Muscle of leg (tissue), 11 donors: Measurements from ENCODE around the gene PLEKHA7. TPM values are rescaled to one million over a fixed set of nuclear protein-coding genes. Genes with fewer than 3 reads are reported as not detected.

ENCODE experiments used
- DNase-seq: peaks from one replicate; pipeline ENCODE4 v3.0.0; 2013
- H3K27ac ChIP-seq: one replicate; pipeline ENCODE4 v1.5.1; 2013; ENCODE audit warnings: mild to moderate bottlenecking, low read length, control low read depth
- H3K27me3 ChIP-seq: one replicate; pipeline ENCODE4 v1.6.1; 2013; ENCODE audit warnings: low read length; ENCODE audit not compliant: control insufficient read depth, insufficient read depth
- H3K36me3 ChIP-seq: one replicate; pipeline ENCODE4 v1.6.1; 2013; ENCODE audit warnings: low read length; ENCODE audit not compliant: control insufficient read depth, insufficient read depth
- H3K4me1 ChIP-seq: one replicate; pipeline ENCODE4 v1.6.1; 2013; ENCODE audit warnings: low read length; ENCODE audit not compliant: control insufficient read depth, insufficient read depth
- H3K4me3 ChIP-seq: one replicate; pipeline ENCODE4 v1.5.1; 2013; ENCODE audit warnings: low read length, control low read depth
- H3K9me3 ChIP-seq: replicated peaks from 2 replicates; pipeline ENCODE4 v1.6.1; 2013; ENCODE audit warnings: low read depth, low read length; ENCODE audit not compliant: control insufficient read depth
- WGBS: methylation state at CpG from one replicate; pipeline ENCODE4 v1.1.5; 2013; ENCODE audit warnings: missing lambda C conversion rate; ENCODE audit not compliant: insufficient coverage; 5-methylcytosine and 5-hydroxymethylcytosine counted together
- polyA plus RNA-seq, 8 donors: library from polyadenylated mRNA; unstranded; fragments of 120-200 nt; gene quantifications; one replicate each; pipeline versions ENCODE4 v1.2.1 to v1.2.3, GENCODE V29; 2013; ENCODE audit warnings: inconsistent platforms in 1 of 8, low replicate concordance in 1 of 8; ENCODE audit not compliant: insufficient read length in 8 of 8, insufficient read depth in 1 of 8
- total RNA-seq: library from RNA; stranded (reverse); fragments of 120-200 nt; gene quantifications from one replicate; pipeline ENCODE4 v1.2.4, GENCODE V29; 2013

PLEKHA7 gene
- total and polyA plus RNA-seq, 9 donors, result 2.6 to 7.8 (median 4.2) TPM

DNA sequence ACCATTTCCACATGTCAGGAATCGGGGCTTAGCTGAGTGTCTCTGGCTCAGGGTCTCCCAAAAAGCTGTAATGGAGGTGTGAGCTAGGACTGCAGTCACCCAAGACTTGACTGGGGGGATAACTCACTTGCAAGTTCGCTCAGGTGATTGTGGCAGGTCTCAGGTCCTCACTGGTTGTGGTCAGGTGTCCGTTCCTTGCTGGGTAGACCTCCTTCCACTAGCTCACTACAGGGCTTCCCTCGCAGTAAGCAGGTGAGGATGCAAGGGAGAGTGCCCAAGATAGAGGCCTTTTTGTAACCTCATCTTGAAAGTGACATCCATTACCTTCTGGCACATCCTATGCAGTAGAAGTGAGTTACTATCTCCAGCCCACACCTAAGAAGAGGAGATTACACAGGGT is 246.3 kb downstream of the PLEKHA7 start:
- Histone ChIP-seq H3K4me3 (no peak overlapping the region), H3K4me1 (no peaks in the 10 kb centered on the region), H3K27ac (no peak overlapping the region), H3K27me3 (no peaks in the 10 kb centered on the region), H3K36me3 (no peaks in the 10 kb centered on the region), H3K9me3 (no peaks in the 10 kb centered on the region)
- no peak for DNase-seq
- WGBS, result 100% methylated on average over 1 of the region's 4 CpGs

DNA sequence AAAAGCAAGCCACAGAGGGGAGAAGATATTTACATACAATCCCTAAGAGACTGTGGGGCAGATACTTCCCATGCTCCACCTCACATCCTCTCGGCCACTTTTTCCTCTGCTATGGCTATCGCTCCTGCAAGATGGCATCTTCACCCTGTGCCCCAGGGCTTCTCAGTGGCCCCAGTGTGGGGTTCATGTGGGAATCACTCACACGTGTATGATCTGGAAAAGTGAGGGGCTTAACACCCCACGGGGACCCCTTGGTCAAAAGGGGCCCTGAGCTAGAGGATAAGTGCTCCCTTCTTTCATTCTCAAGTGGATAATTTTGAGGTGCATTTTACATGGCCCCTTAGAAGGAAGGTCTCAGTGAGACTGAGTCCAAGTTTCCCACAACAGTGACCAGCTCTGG is 247.1 kb downstream of the PLEKHA7 start:
- no peaks in the 10 kb centered on the region for H3K9me3 ChIP-seq
- H3K27ac ChIP-seq, result no peak overlapping the region
- no peak overlapping the region for H3K4me3 ChIP-seq
- no peaks in the 10 kb centered on the region for H3K4me1 ChIP-seq
- H3K36me3 ChIP-seq, result no peaks in the 10 kb centered on the region
- H3K27me3 ChIP-seq, result no peaks in the 10 kb centered on the region
- DNase-seq, result no peak
- WGBS, result no CpG with 5 or more reads among the region's 4 CpGs

DNA sequence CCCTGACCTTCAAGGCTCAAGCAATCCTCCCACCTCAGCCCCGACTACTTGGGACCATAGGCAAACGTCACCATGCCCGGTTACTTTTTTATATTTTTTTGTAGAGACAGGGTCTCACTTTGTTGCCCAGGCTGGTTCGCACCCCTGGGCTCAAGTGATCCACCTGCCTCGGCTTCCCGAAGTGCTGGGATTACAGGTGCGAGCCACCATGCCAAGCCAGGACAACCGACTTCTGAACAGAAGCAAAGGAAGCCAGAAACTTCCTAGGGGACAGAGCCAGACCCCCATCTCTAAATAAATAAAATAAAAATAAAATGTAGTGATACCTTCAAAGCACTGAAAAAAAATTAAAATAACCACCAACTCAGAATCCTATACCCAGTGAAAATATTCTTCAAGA is 249.3 kb downstream of the PLEKHA7 start:
- no peaks in the 10 kb centered on the region for H3K9me3 ChIP-seq
- H3K36me3 ChIP-seq, result no peaks in the 10 kb centered on the region
- H3K27ac ChIP-seq, result no peak overlapping the region
- H3K4me3 ChIP-seq, result no peak overlapping the region
- 100% methylated on average over 4 of the region's 8 CpGs for WGBS
- H3K4me1 ChIP-seq, result no peaks in the 10 kb centered on the region
- no peak for DNase-seq
- H3K27me3 ChIP-seq, result no peaks in the 10 kb centered on the region

DNA sequence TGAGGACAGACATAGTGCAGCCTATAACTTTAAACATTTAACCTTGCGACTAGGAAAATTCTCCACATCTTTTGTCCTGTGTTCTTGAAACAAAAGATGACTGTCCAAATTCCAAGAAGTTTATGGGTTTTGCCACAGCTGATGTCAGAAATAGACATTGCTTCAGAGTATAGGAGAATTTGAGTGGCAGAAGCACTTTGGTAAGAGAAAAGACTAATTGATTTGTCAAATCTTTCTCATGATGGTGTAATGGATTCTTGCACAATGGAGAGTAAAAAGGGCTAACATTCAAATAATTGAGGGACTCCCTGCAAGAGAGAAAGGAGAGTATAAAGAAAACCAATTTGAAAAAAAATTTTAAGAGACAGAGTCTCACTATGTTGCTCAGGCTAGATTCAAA is 250.5 kb downstream of the PLEKHA7 start:
- Histone ChIP-seq H3K4me3 (no peak overlapping the region), H3K9me3 (no peaks in the 10 kb centered on the region), H3K4me1 (no peaks in the 10 kb centered on the region), H3K36me3 (no peaks in the 10 kb centered on the region), H3K27ac (no peak overlapping the region), H3K27me3 (no peaks in the 10 kb centered on the region)
- DNase-seq, result no peak
- WGBS, result no CpG with 5 or more reads among the region's 1 CpG

DNA sequence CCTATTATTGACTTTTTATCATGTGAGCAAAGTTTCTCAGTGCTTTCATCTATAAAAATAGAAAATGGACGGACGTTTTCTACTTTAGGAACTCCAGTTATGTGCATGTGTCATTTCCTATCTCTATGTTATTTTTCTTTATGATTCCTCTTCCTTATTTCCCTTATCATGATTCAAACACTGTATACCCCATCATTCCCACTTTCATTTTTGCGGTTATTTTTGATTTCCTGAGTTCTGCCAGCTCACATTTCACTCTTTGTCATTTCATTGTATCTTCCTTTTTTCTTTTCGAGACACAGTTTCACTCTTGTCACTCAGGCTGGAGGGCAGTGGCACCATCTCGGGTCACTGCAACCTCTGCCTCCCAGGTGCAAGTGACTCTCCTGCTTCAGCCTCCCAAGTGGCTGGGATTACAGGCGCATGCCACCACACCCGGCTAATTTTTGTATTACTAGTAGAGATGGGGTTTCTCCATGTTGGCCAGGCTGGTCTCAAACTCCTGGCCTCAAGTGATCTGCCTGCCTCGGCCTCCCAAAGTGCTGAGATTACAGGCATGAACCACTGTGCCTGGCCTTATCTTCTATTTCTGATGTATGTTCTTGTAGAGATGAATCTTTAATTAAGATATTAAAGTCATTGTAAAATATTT is 254.2 kb downstream of the PLEKHA7 start:
- Histone ChIP-seq H3K36me3 (peaks cover 11% of the 10 kb centered on the region), H3K27me3 (no peaks in the 10 kb centered on the region), H3K4me3 (no peak overlapping the region), H3K4me1 (no peaks in the 10 kb centered on the region), H3K9me3 (no peaks in the 10 kb centered on the region), H3K27ac (no peak overlapping the region)
- no peak for DNase-seq
- 85% methylated on average over 5 of the region's 8 CpGs for WGBS

DNA sequence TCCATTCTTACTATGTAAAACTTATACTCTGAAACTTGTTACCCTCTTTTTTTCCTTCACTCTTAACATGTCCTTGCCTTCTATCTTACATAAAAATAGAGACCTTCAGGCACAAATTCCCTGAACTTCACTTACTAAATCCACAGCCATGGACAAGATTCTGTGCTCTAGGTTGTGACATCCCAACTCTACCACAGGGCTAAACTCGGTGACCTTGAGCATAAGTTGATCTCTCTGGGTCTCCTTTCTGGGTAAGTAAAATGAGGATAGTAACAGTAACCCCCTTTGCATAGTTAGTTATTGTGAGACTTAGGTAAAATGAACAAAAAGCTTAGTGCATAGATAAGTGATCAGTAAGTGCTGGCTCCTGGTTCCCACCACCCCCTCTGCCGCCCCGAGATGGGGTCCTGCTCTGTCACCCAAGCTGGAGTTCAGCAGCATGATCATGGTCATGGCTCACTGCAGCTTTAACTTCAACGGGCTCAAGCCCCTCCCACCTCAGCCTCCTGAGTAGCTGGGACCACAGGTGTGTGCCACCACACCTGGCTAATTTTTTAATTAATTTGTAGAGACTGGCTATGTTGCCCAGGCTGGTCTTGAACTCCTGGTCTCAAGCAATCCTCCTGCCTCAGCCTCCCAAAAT is 255.7 kb downstream of the PLEKHA7 start:
- no peak for DNase-seq
- 75% methylated on average over 2 of the region's 4 CpGs for WGBS
- no peak overlapping the region for H3K4me3 ChIP-seq
- H3K36me3 ChIP-seq, result peaks cover 13% of the 10 kb centered on the region
- H3K4me1 ChIP-seq, result no peaks in the 10 kb centered on the region
- H3K27me3 ChIP-seq, result no peaks in the 10 kb centered on the region
- no peak overlapping the region for H3K27ac ChIP-seq
- no peaks in the 10 kb centered on the region for H3K9me3 ChIP-seq

DNA sequence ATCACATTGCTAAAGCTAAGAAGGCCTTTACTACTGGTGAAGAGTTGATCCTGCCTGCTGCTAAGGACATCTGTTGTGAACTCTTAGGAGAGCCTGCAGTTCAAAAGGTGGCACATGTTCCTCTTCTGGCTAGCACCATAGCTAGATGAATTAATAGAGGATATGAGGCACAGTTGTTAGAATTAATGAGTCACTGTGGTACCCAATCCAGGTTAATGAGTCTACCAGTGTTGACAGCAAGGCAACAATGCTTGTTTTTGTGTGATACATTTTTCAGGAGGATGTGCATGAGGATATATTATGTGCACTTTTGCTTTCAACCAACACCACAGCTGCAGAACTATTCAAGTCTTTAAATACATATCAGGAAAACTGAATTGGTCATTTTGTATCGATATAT is 263.8 kb downstream of the PLEKHA7 start:
- 100% methylated on average over 1 of the region's 1 CpG for WGBS

DNA sequence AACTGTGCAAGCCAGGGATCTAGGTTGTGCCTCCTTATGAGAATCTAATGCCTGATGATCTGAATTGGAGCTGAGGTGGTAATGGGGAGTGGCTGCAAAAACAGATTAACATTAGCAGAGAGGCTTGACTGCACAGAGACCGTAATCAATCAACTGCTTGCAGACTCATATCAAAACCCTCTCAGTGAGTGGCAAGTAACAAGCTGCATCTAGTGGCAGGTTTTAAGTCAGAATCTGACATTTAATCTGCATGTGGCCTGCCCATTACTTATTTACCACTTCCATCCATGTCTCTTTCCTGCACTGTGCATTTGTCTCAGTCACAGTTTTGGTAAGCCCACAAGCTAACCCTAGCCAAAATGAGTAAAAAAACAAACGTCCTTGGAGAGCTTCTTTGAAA is 264.5 kb downstream of the PLEKHA7 start:
- no peak for DNase-seq

More for the DNA sequence above, 263.8 kb downstream of the PLEKHA7 start:
- DNase-seq, result no peak
- Histone ChIP-seq H3K27me3 (no peaks in the 10 kb centered on the region), H3K9me3 (no peaks in the 10 kb centered on the region), H3K27ac (no peak overlapping the region), H3K4me1 (no peaks in the 10 kb centered on the region), H3K4me3 (no peak overlapping the region), H3K36me3 (peaks cover 46% of the 10 kb centered on the region)

DNA sequence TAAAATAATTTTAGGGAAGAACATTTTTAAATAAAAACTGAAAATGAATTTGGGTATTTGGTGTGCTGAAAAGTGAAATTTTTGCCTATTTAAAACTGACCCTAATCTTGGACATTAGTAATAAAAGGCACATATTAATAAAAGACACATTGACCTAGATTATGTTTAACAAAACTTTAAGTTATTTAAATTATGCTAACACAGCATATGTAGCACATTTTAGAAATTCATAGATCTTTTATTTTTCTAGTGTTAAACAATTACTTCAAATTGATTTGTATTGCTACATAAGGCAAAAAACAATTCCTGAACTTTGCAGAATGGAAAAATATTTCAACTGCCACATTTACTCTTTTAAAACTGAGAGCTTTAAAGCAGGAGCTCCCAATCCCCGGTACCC is 265.1 kb downstream of the PLEKHA7 start:
- Histone ChIP-seq H3K4me3 (no peak overlapping the region), H3K9me3 (no peaks in the 10 kb centered on the region), H3K36me3 (peaks cover 45% of the 10 kb centered on the region), H3K27me3 (no peaks in the 10 kb centered on the region), H3K4me1 (no peaks in the 10 kb centered on the region), H3K27ac (no peak overlapping the region)
- WGBS, result 100% methylated on average over 1 of the region's 1 CpG
- no peak for DNase-seq

More for the DNA sequence above, 264.5 kb downstream of the PLEKHA7 start:
- H3K27ac ChIP-seq, result no peak overlapping the region
- no peaks in the 10 kb centered on the region for H3K27me3 ChIP-seq
- H3K9me3 ChIP-seq, result no peaks in the 10 kb centered on the region
- H3K4me1 ChIP-seq, result no peaks in the 10 kb centered on the region
- WGBS, result no CpG with 5 or more reads among the region's 2 CpGs
- peaks cover 45% of the 10 kb centered on the region for H3K36me3 ChIP-seq
- H3K4me3 ChIP-seq, result no peak overlapping the region

DNA sequence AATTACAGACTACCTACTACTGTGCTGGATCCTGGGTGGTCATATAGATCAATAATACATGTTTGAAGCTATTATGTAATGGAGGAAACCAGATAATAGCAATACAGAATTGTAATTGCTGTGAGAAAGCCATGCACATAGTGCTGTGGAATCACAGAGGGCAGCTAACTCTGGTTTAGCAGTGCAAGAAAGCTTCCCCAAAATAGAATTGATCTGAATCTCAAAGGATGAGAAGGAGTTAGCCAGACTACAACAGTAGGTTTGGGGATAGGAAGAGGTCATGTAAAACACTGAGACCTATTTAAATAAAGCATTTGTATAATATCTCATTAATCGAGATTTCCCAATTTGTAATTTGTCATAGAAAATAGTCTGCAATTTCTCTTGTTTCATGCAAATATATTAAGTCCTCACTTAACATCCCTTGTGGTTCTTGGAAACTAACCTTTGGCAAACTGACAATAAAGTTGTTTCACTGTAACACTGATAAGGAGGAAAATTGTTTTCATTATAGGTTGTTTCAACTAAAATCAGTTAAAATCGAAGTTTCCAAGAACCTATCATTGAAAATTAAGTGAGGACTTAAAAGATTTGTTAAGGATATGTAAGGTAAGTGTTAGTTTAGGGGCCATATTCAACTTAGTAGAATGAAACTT is 268.1 kb downstream of the PLEKHA7 start:
- WGBS, result no CpG with 5 or more reads among the region's 2 CpGs
- Histone ChIP-seq H3K27me3 (no peaks in the 10 kb centered on the region), H3K4me3 (no peak overlapping the region), H3K4me1 (no peaks in the 10 kb centered on the region), H3K9me3 (no peaks in the 10 kb centered on the region), H3K36me3 (peaks cover 32% of the 10 kb centered on the region), H3K27ac (no peak overlapping the region)
- DNase-seq, result no peak
